GM12801 (cell line): ENCODE results near the gene NID2.

Source experiments
- TF ChIP-seq, protein P1 (sequence below): IDR thresholded peaks from one replicate; pipeline ENCODE4 v1.5.1; 2011; ENCODE audit warnings: control low read depth; ENCODE audit not compliant: insufficient read length; ENCODE audit errors: extremely low read depth

NID2 gene, protein sequence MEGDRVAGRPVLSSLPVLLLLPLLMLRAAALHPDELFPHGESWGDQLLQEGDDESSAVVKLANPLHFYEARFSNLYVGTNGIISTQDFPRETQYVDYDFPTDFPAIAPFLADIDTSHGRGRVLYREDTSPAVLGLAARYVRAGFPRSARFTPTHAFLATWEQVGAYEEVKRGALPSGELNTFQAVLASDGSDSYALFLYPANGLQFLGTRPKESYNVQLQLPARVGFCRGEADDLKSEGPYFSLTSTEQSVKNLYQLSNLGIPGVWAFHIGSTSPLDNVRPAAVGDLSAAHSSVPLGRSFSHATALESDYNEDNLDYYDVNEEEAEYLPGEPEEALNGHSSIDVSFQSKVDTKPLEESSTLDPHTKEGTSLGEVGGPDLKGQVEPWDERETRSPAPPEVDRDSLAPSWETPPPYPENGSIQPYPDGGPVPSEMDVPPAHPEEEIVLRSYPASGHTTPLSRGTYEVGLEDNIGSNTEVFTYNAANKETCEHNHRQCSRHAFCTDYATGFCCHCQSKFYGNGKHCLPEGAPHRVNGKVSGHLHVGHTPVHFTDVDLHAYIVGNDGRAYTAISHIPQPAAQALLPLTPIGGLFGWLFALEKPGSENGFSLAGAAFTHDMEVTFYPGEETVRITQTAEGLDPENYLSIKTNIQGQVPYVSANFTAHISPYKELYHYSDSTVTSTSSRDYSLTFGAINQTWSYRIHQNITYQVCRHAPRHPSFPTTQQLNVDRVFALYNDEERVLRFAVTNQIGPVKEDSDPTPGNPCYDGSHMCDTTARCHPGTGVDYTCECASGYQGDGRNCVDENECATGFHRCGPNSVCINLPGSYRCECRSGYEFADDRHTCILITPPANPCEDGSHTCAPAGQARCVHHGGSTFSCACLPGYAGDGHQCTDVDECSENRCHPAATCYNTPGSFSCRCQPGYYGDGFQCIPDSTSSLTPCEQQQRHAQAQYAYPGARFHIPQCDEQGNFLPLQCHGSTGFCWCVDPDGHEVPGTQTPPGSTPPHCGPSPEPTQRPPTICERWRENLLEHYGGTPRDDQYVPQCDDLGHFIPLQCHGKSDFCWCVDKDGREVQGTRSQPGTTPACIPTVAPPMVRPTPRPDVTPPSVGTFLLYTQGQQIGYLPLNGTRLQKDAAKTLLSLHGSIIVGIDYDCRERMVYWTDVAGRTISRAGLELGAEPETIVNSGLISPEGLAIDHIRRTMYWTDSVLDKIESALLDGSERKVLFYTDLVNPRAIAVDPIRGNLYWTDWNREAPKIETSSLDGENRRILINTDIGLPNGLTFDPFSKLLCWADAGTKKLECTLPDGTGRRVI (N-terminal part only)

DNA sequence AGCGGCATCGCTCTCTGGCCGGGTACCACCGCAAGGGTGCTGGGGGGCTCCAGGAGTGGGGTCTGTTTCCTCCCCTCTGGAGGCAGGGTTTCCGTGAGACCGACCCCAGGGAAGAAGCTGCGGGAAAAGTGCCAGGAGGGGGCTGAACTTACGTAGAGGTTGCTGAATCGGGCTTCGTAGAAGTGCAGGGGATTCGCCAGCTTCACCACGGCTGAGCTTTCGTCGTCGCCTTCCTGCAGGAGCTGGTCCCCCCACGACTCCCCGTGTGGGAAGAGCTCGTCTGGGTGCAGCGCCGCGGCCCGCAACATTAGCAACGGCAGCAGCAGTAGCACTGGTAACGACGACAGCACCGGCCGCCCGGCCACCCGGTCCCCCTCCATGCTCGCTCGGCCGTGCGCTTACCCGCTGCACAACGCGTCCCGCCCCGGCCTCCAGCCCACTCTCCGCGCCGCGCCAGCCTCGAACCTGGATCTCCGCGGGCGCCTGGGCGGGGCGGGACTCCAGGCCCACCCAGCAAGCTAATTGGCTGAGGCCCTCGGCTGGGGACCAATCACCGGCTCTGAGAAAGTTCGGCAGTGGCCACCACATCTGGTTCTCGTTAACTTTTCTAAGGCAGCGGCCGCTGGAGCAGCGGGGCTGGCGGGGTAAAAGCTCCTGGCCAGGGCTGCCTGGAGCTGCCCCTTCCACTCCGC is at the start of gene NID2:
TSS of gene NID2 (minus strand) at position 445 of the 692 bp plus-strand sequence. CDS start at position 380, 65 bp downstream.
- TF ChIP-seq, protein P1, sequence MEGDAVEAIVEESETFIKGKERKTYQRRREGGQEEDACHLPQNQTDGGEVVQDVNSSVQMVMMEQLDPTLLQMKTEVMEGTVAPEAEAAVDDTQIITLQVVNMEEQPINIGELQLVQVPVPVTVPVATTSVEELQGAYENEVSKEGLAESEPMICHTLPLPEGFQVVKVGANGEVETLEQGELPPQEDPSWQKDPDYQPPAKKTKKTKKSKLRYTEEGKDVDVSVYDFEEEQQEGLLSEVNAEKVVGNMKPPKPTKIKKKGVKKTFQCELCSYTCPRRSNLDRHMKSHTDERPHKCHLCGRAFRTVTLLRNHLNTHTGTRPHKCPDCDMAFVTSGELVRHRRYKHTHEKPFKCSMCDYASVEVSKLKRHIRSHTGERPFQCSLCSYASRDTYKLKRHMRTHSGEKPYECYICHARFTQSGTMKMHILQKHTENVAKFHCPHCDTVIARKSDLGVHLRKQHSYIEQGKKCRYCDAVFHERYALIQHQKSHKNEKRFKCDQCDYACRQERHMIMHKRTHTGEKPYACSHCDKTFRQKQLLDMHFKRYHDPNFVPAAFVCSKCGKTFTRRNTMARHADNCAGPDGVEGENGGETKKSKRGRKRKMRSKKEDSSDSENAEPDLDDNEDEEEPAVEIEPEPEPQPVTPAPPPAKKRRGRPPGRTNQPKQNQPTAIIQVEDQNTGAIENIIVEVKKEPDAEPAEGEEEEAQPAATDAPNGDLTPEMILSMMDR: no peak

DNA sequence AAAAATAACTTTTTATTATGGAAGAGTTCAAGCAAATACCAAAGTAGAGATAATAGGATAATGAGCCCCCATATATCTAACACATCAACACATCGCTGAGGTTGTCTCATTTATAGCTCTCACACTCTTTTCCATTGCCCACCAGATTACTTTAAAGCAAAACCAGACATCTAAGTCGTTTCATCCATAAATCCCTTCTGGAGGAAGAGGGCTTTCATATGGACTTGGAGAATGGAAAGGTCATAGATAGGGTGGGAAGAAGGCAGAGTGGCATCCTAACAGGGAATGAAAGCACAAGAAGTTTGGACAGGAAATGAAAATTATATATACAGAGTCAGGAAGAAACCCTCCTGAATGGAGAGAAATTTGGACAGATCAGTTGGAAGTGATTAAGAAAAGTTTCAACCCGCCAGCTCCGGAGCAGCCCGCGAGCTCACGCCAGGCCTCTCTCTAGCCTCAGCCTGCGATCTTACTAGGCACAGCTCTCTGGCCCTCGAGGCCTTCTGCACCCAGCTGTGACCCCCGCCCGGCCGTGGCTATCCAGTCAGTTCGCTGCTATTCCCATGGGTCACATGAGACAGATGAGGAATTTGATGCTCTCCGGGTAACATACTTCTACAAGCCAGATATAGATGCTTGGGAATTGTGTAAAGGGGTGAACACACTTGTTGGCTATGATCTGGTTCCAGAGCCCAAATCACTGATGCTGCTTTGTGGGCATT is 48.4 kb upstream of the NID2 start:
- TF ChIP-seq, protein P1: no peak

DNA sequence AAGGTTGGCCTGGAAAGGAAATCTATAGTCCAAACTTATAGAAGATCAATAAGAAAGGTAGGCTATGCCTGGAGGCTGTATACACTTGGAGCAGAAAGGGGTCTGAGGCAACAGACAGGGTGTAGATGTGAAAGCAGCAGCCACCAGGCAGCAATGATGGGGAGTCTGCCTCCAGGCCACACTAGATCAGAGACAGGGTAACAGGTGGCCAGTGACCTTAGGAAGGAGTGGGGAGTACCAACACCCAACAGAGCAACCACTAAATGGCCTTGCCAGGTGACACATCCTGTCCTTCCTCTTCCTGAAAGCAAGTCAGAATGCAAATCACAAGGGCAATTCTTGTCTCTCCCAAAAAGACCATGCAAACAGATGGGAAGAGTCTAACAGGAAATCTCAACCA is 46.4 kb upstream of the NID2 start:
- TF ChIP-seq, protein P1: no peak

DNA sequence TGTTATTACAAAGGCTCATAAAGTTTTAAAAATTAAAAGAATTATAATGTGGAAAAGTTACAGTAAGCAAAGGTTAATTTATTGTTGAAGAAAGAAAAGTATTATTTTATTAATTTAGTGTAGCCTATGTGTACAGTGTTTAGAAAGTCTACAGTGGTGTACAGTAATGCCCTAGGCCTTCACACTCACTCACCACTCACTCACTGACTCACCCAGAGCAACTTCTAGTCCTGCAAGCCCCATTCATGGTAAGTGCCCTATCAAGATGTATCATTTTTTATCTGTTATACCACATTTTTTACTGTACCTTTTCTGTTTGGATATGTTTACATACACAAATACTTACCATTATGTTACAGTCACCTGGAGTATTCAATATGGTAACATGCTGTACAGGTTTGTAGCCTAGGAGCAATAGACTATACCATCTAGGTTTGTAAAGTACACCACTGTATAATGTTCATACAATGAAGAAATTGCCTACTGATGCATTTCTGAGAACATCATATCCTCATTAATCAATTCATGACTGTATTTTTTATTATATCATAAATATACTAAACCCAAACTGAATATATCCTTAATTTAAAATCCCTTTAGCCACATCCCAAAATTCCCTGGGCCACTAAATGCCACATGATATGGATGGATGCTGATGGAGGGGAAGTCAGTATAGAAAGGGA is 43.6 kb upstream of the NID2 start:
- TF ChIP-seq, protein P1: no peak

DNA sequence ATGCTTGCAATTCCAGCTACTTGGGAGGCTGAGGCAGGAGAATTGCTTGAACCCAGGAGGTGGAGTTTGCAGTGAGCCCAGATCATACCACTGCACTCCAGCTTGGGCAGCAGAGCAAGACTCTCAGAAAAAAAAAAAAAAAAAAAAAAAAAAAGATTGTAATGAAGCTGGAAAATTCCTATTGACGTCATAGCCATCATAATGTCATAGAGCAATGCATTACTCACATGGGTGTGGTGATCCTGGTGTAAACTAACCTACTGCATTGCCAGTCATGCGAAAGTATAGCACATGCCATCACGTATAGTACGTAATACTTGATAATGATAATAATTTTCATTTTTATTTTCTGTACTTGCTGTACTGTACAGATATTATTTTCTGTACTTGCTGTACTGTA is 42.7 kb upstream of the NID2 start:
- TF ChIP-seq, protein P1: no peak

DNA sequence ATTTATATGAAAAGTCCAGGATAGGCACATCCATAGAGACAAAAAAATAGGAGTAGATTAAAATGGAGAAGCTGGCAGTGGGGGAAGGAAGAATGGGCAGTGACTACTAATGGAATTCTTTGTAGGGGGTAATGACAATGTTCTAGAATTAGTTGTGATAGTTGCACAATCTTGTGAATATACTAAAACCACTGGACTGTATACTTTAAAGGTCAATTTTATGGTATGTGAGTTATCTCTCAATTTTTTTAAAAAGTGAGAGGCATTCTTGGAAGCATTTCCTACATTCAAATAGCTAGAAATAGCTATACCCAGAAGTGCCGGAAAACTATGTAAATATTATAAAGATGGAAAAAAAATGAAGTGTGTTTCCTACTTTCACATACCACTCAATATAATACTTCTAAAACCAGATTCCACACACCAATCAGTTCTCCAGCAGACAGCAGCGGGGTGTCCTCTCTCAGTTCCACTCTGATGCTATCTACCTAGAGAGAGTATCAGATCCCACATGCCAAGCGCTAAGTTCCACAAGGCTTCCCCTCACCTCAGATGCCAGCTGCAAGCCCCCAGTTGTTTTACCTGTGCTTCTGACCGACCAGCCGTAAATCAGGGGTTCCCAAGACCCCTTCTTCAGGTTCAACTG is 41.7 kb upstream of the NID2 start:
- TF ChIP-seq, protein P1: no peak
